ENCODE data around the gene MSRB3.

The MSRB3 gene

DNA sequence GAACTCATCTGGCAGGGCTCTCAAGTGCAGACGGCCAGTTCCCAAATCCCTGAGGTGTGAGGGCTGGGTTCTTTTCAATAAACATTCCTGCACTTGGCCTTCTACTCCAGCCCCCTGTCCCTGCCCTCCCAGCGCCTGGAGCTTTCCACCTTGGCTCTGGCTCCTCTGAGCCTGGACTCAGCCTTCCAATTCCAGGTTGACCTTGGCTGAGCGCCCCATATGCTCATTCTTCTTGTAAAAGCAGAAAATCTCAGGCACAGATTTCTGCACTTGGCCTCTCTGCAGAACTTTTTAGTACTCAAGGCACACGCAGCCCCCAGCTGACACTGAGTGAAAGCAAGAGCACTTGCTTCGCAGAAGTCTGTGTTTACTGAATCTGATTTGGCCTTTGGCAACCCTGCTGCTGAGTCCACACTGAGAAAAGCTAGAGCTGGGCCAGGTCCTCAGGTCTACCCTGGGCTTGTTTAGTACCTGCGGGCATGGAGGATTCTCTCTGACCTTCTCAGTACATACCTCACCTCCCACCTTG lies 222.7 kb downstream of the MSRB3 start:
- no peak for DNase-seq

DNA sequence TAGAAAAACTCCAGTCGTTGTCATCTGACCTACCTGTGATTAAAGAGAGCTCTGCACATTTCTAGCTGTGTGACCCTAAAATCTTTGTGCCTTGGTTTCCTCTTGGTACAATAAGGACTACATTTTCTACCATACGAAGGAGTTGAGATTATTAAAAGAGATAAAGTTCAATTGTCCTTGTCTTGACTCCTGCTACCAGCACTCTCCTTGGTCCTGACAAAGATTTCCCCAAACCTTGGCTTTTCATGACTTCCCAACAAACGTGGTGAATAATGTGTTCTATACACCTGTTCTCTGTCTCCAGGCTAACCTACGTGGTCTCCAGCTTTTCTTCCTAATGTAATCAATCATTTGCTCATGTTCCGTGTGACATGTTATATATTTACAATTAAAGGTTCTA lies 223.5 kb downstream of the MSRB3 start:
- no peak for DNase-seq

DNA sequence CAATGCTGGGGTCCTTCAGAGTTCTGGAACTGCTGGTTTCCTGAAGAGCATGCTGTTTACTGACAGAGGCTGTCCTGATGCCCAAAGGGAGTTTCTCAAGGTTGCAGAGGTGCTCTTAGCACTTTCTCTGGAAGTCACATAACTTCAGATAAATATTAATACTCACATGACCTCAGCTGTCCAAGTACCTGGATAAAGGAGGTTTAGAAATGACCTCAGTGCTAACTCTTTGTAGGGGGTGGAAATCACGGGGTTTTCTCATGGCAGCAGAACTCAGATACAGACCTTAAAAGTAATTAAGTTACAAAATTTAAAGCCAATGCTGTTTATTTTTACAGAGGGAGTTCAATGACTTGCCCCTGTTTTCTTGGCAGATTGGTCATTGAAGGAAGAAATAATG lies 225.9 kb downstream of the MSRB3 start:
- DNase-seq, result no peak

GRCh38 chr12:65505386-65506121 lies 227.1 kb downstream of the MSRB3 start:
- DNase-seq, result no peak

- no peak for DNase-seq
Observed at GRCh38 chr12:65508276-65509035, 230.0 kb downstream of the MSRB3 start.

- DNase-seq, result no peak
Observed at GRCh38 chr12:65510007-65510406, 231.5 kb downstream of the MSRB3 start.

DNA sequence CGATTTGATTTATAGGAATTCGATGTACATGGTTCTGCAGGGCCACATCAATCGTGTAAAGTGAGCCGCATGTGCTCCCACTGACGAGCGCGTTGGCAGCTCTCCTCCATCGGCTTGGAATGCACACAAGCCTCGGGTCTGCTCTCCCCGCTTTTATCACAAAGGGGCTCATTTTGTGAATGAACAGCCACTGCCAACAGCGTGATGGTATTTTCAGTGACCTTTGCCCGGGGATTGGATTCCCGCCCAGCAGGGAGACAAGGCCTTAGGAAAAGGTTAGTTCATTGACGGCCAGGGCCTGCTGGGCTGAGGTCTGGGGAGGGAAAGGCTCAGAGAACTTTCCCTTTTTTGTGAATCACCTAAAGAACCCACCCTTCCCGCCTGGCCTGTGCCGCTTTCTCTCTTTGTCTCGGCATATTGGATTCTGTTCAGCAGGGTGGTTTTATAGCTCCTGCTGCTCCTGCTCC lies 232.1 kb downstream of the MSRB3 start:
- no peak for DNase-seq

- DNase-seq, result no peak
Observed at GRCh38 chr12:65511134-65511834, 232.8 kb downstream of the MSRB3 start.

- no peak for DNase-seq
Observed at GRCh38 chr12:65511912-65512311, 233.4 kb downstream of the MSRB3 start.

Data from NCI-H1417 (cell line).